ENCODE data around the gene PTGES3.
"Not testable (repeated sequence)": the region's sequence is repeated elsewhere in the genome, so short reads cannot be mapped to it uniquely, and the experiment has no call there.

Gene PTGES3

GRCh38 chr12:56688129-56688845, at the start of gene PTGES3:
PTGES3 (minus strand) TSS chr12:56688284; CDS start chr12:56687999, 285 bp downstream.
- DNase-seq, result peak; percentile 91

GRCh38 chr12:56728139-56728861, 40.2 kb upstream of the PTGES3 start:
- no peak for DNase-seq

- not testable (repeated sequence) for DNase-seq
Measured at GRCh38 chr12:56726196-56726675, 38.2 kb upstream of the PTGES3 start.

- no peak for DNase-seq
Measured at GRCh38 chr12:56725723-56726102, 37.6 kb upstream of the PTGES3 start.

GRCh38 chr12:56724972-56725722, 37.1 kb upstream of the PTGES3 start, which contains the start of gene NACA:
NACA (minus strand) TSS chr12:56725299; CDS start chr12:56724521, 778 bp downstream.
- peak; percentile 86 for DNase-seq

GRCh38 chr12:56724701-56724971, 36.6 kb upstream of the PTGES3 start:
- DNase-seq, result no peak

GRCh38 chr12:56723889-56724700, 36.0 kb upstream of the PTGES3 start:
- DNase-seq, result no peak

GRCh38 chr12:56723352-56723751, 35.3 kb upstream of the PTGES3 start:
- DNase-seq, result no peak

- DNase-seq, result no peak
Measured at GRCh38 chr12:56722832-56723231, 34.7 kb upstream of the PTGES3 start.

- DNase-seq, result no peak
Measured at GRCh38 chr12:56721721-56722120, 33.6 kb upstream of the PTGES3 start.

- DNase-seq, result no peak
Measured at GRCh38 chr12:56721216-56721615, 33.1 kb upstream of the PTGES3 start.

- no peak for DNase-seq
Measured at GRCh38 chr12:56720731-56721151, 32.7 kb upstream of the PTGES3 start.

GRCh38 chr12:56719056-56719455, 31.0 kb upstream of the PTGES3 start:
- no peak for DNase-seq

- DNase-seq, result no peak
Measured at GRCh38 chr12:56718636-56719035, 30.6 kb upstream of the PTGES3 start.

GRCh38 chr12:56718149-56718548, 30.1 kb upstream of the PTGES3 start:
- DNase-seq, result no peak

GRCh38 chr12:56716933-56717880, 29.1 kb upstream of the PTGES3 start:
- DNase-seq, result no peak

GRCh38 chr12:56716458-56716857, 28.4 kb upstream of the PTGES3 start:
- no peak for DNase-seq

GRCh38 chr12:56715798-56716197, 27.7 kb upstream of the PTGES3 start:
- no peak for DNase-seq

GRCh38 chr12:56714431-56714929, 26.4 kb upstream of the PTGES3 start:
- DNase-seq, result no peak

GRCh38 chr12:56713345-56713744, 25.3 kb upstream of the PTGES3 start:
- no peak for DNase-seq

GRCh38 chr12:56709759-56710376, 21.8 kb upstream of the PTGES3 start:
- DNase-seq, result no peak
